HG03439 (cell line): ENCODE results near the gene GXYLT2.
A peak's percentile ranks its signal among the peaks of the same experiment; 100 is the strongest.

ENCODE experiments used
- ATAC-seq: cut with Tn5 transposase; IDR thresholded peaks from one replicate; pipeline ENCODE4 v1.9.1; 2021; ENCODE audit warnings: mild to moderate bottlenecking, moderate library complexity; ENCODE audit not compliant: unreplicated experiment

GXYLT2 gene

GRCh38 chr3:72930754-72931153 is 42.9 kb downstream of the GXYLT2 start:
- no peak for ATAC-seq

GRCh38 chr3:72932416-72932815 is 44.6 kb downstream of the GXYLT2 start:
- ATAC-seq, result no peak

- ATAC-seq, result peak; percentile 80
These were observed 50.8 kb downstream of the GXYLT2 start for GRCh38 chr3:72938471-72939265.

GRCh38 chr3:72941245-72941644 is 53.4 kb downstream of the GXYLT2 start:
- ATAC-seq, result no peak

- ATAC-seq, result no peak
These were observed 54.6 kb downstream of the GXYLT2 start for GRCh38 chr3:72942427-72942826.

- ATAC-seq, result no peak
These were observed 56.9 kb downstream of the GXYLT2 start for GRCh38 chr3:72944696-72945095.

GRCh38 chr3:72947715-72948490 is 60.1 kb downstream of the GXYLT2 start:
- no peak for ATAC-seq

- ATAC-seq, result no peak
These were observed 61.2 kb downstream of the GXYLT2 start for GRCh38 chr3:72949016-72949415.

- no peak for ATAC-seq
These were observed 62.5 kb downstream of the GXYLT2 start for GRCh38 chr3:72950372-72950771.

GRCh38 chr3:72950801-72951200 is 63.0 kb downstream of the GXYLT2 start:
- ATAC-seq, result no peak

- ATAC-seq, result no peak
These were observed 63.4 kb downstream of the GXYLT2 start for GRCh38 chr3:72951259-72951722.

GRCh38 chr3:72953325-72953956 is 65.6 kb downstream of the GXYLT2 start:
- no peak for ATAC-seq

- ATAC-seq, result no peak
These were observed 69.5 kb downstream of the GXYLT2 start for GRCh38 chr3:72957297-72957696.

- ATAC-seq, result no peak
These were observed 71.5 kb downstream of the GXYLT2 start for GRCh38 chr3:72959336-72959735.

- no peak for ATAC-seq
These were observed 73.1 kb downstream of the GXYLT2 start for GRCh38 chr3:72960812-72961518.

- no peak for ATAC-seq
These were observed 73.9 kb downstream of the GXYLT2 start for GRCh38 chr3:72961752-72962151.

GRCh38 chr3:72962317-72962716 is 74.5 kb downstream of the GXYLT2 start:
- ATAC-seq, result no peak

- ATAC-seq, result no peak
These were observed 76.8 kb downstream of the GXYLT2 start for GRCh38 chr3:72964633-72965032.

GRCh38 chr3:72968266-72968664 is 80.4 kb downstream of the GXYLT2 start:
- ATAC-seq, result no peak

GRCh38 chr3:72969766-72970165 is 81.9 kb downstream of the GXYLT2 start:
- ATAC-seq, result no peak

GRCh38 chr3:72970942-72971341 is 83.1 kb downstream of the GXYLT2 start:
- no peak for ATAC-seq
